WTC11 (cell line): Measurements from ENCODE around the gene MARK3. TPM values are rescaled to one million over a fixed set of nuclear protein-coding genes. Genes with fewer than 3 reads are reported as not detected.

Source experiments
- ATAC-seq: fragments of 200-7000 bp; cut with Tn5 transposase; 2 replicates; pipeline ENCODE4 v1.10.0; 2021; ENCODE audit warnings: mild to moderate bottlenecking, moderate library complexity
- CTCF ChIA-PET: fragments of 300-600 bp; sonication (Branson Sonifier 250); formaldehyde crosslinking; loops from one replicate; lab custom pipeline; 2021; ENCODE audit warnings: antibody characterized with exemption; lab: Charles Lee
- POLR2A ChIA-PET: fragments of 350-600 bp; sonication (Branson Sonifier 250); formaldehyde crosslinking; loops from one replicate; lab custom pipeline; 2021; ENCODE audit warnings: antibody characterized with exemption; lab: Charles Lee
- DNase-seq: peaks from one replicate; pipeline ENCODE4 v3.0.0; 2021; ENCODE audit warnings: low spot score
- H3K27ac Mint-ChIP-seq: 2 replicates; pipeline ENCODE4 v1.8.0; 2021; ENCODE audit warnings: mixed read lengths
- H3K27me3 Mint-ChIP-seq: 2 replicates; pipeline ENCODE4 v1.8.0; 2021; ENCODE audit warnings: low read depth, mild to moderate bottlenecking, moderate library complexity, mixed read lengths
- H3K36me3 Mint-ChIP-seq: 2 replicates; pipeline ENCODE4 v1.8.0; 2021; ENCODE audit warnings: mixed read lengths
- H3K4me1 Mint-ChIP-seq: 2 replicates; pipeline ENCODE4 v1.8.0; 2022; ENCODE audit warnings: mixed read lengths
- H3K4me3 Mint-ChIP-seq: 2 replicates; pipeline ENCODE4 v1.8.0; 2021; ENCODE audit warnings: mild to moderate bottlenecking, moderate library complexity, mixed read lengths
- H3K9me3 Mint-ChIP-seq: 2 replicates; pipeline ENCODE4 v1.8.0; 2021; ENCODE audit warnings: mixed read lengths
- ATF1 ChIP-seq: sonication (generic); formaldehyde crosslinking; IDR thresholded peaks from 2 replicates; pipeline ENCODE4 v1.8.1; 2023; ENCODE audit warnings: mild to moderate bottlenecking, moderate library complexity, missing genetic modification reagents
- CREM ChIP-seq: sonication (generic); formaldehyde crosslinking; IDR thresholded peaks from 2 replicates; pipeline ENCODE4 v1.8.1; 2022; ENCODE audit warnings: mild to moderate bottlenecking, missing genetic modification reagents, moderate library complexity
- E2F1 ChIP-seq: sonication (generic); formaldehyde crosslinking; IDR thresholded peaks from 2 replicates; pipeline ENCODE4 v1.8.0; 2022; ENCODE audit warnings: mild to moderate bottlenecking, missing genetic modification reagents
- EMX1 ChIP-seq: fragments of 250-450 bp; sonication (Bioruptor Pico); IDR thresholded peaks from 2 replicates; pipeline ENCODE4 v1.8.0; 2021; ENCODE audit warnings: mild to moderate bottlenecking
- FOXP1 ChIP-seq: sonication (generic); formaldehyde crosslinking; IDR thresholded peaks from 2 replicates; pipeline ENCODE4 v1.8.0; 2022; ENCODE audit warnings: missing genetic modification reagents, mild to moderate bottlenecking, moderate library complexity, borderline replicate concordance
- FOXP4 ChIP-seq: sonication (generic); formaldehyde crosslinking; IDR thresholded peaks from 2 replicates; pipeline ENCODE4 v1.8.0; 2022; ENCODE audit warnings: mild to moderate bottlenecking, missing genetic modification reagents
- GRHL2 ChIP-seq: fragments of 250-450 bp; sonication (Bioruptor Pico); IDR thresholded peaks from 2 replicates; pipeline ENCODE4 v1.8.0; 2022; ENCODE audit warnings: mild to moderate bottlenecking, moderate library complexity; ENCODE audit not compliant: insufficient replicate concordance, severe bottlenecking
- HMGXB4 ChIP-seq: sonication (generic); formaldehyde crosslinking; IDR thresholded peaks from 2 replicates; pipeline ENCODE4 v1.8.1; 2023; ENCODE audit warnings: mild to moderate bottlenecking, moderate library complexity, missing genetic modification reagents
- NFE2L1 ChIP-seq: sonication (generic); formaldehyde crosslinking; IDR thresholded peaks from 2 replicates; pipeline ENCODE4 v1.8.1; 2023; ENCODE audit warnings: missing genetic modification reagents
- NFYB ChIP-seq: sonication (generic); formaldehyde crosslinking; conservative IDR thresholded peaks from 2 replicates; pipeline ENCODE4 v1.8.0; 2022; ENCODE audit warnings: low read depth, missing genetic modification reagents
- PREB ChIP-seq: sonication (generic); formaldehyde crosslinking; IDR thresholded peaks from 2 replicates; pipeline ENCODE4 v1.8.1; 2022; ENCODE audit warnings: mild to moderate bottlenecking, missing genetic modification reagents, moderate library complexity, borderline replicate concordance
- PRRX2 ChIP-seq: fragments of 250-450 bp; sonication (Bioruptor Pico); IDR thresholded peaks from 2 replicates; pipeline ENCODE4 v1.8.0; 2021; ENCODE audit warnings: mild to moderate bottlenecking
- TEAD1 ChIP-seq: sonication (generic); formaldehyde crosslinking; IDR thresholded peaks from 2 replicates; pipeline ENCODE4 v1.8.0; 2022; ENCODE audit warnings: mild to moderate bottlenecking, missing genetic modification reagents
- USF1 ChIP-seq: sonication (generic); formaldehyde crosslinking; IDR thresholded peaks from 2 replicates; pipeline ENCODE4 v1.8.0; 2022; ENCODE audit warnings: mild to moderate bottlenecking, missing genetic modification reagents
- ZNF219 ChIP-seq: sonication (generic); formaldehyde crosslinking; IDR thresholded peaks from 2 replicates; pipeline ENCODE4 v1.8.0; 2023; ENCODE audit warnings: missing genetic modification reagents, mild to moderate bottlenecking, borderline replicate concordance
- ZNF416 ChIP-seq: fragments of 250-450 bp; sonication (Bioruptor Pico); IDR thresholded peaks from 2 replicates; pipeline ENCODE4 v1.9.0; 2021; ENCODE audit warnings: mild to moderate bottlenecking, inconsistent platforms
- ZNF532 ChIP-seq: fragments of 250-450 bp; sonication (Bioruptor Pico); IDR thresholded peaks from 2 replicates; pipeline ENCODE4 v1.9.0; 2021; ENCODE audit warnings: mild to moderate bottlenecking, borderline replicate concordance
- total RNA-seq: library from RNA; stranded (reverse); gene quantifications from 3 replicates; pipeline ENCODE4 v1.2.3, GENCODE V29; 2021
- TF ChIP-seq, protein P1 (sequence below): sonication (generic); formaldehyde crosslinking; IDR thresholded peaks from 2 replicates; pipeline ENCODE4 v1.8.1; 2022; ENCODE audit warnings: missing genetic modification reagents, borderline replicate concordance
- TF ChIP-seq, protein P2 (sequence below): fragments of 250-450 bp; sonication (Bioruptor Pico); IDR thresholded peaks from 2 replicates; pipeline ENCODE4 v1.9.0; 2021; ENCODE audit warnings: moderate library complexity, mild to moderate bottlenecking, inconsistent platforms, borderline replicate concordance

The MARK3 gene
- total RNA-seq, 1 experiment from 2014 or later, result 93.7 TPM

DNA sequence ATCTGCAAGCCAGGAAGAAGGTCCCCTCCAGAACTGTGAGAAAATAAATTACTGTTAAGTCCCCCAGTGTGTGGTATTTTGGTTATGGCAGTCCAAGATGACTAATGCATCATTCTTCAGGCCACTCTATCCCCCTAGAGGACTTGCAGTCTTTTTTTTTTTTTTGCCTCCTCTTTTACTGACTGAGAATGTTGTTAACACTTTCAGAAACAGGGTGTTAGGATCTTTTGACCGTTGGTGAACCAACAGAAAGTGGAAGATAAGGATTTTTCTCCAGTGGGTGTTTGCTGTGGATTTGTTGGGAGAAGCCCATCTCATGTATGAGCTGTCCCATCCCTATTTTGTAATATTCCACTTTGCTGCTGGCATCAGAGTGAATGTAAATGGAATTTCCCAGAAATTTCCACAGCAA, 37.8 kb downstream of the MARK3 start:
- POLR2A ChIA-PET, result no interaction called here
- CTCF ChIA-PET, result no interaction called here
- Mint-ChIP-seq H3K4me3 (no peak overlapping the region), H3K36me3 (0 out of 2 replicates have a peak, but pooled peaks cover 3% of the 10 kb centered on the region), H3K27ac (0 out of 2 replicates have a peak overlapping the region, but pooled peaks have one; percentile 46), H3K27me3 (no peaks in the 10 kb centered on the region), H3K4me1 (peaks cover 29% of the 10 kb centered on the region), H3K9me3 (no peaks in the 10 kb centered on the region)
- DNase-seq (no peak), ATAC-seq (no peak)
- TF ChIP-seq GRHL2 (CRISPR knock-in tag) (no peak), NFE2L1 (CRISPR knock-in tag) (no peak), PRRX2 (CRISPR knock-in tag) (no peak), EMX1 (no peak), PREB (CRISPR knock-in tag) (no peak), CREM (CRISPR knock-in tag) (no peak), ZNF219 (CRISPR knock-in tag) (no peak), FOXP4 (CRISPR knock-in tag) (no peak), ATF1 (no peak), NFYB (CRISPR knock-in tag) (no peak), HMGXB4 (CRISPR knock-in tag) (no peak), USF1 (CRISPR knock-in tag) (no peak)
- TF ChIP-seq, protein P1, sequence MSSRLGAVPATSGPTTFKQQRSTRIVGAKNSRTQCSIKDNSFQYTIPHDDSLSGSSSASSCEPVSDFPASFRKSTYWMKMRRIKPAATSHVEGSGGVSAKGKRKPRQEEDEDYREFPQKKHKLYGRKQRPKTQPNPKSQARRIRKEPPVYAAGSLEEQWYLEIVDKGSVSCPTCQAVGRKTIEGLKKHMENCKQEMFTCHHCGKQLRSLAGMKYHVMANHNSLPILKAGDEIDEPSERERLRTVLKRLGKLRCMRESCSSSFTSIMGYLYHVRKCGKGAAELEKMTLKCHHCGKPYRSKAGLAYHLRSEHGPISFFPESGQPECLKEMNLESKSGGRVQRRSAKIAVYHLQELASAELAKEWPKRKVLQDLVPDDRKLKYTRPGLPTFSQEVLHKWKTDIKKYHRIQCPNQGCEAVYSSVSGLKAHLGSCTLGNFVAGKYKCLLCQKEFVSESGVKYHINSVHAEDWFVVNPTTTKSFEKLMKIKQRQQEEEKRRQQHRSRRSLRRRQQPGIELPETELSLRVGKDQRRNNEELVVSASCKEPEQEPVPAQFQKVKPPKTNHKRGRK (CRISPR knock-in tag), result no peak

- ATAC-seq, result peak; percentile 92
- DNase-seq, result peak; percentile 19
- TF ChIP-seq ZNF532 (CRISPR knock-in tag) (peak; percentile 90), ZNF416 (CRISPR knock-in tag) (0 out of 2 replicates have a peak, but pooled peaks have one; percentile 21), FOXP1 (CRISPR knock-in tag) (no peak), TEAD1 (CRISPR knock-in tag) (no peak), E2F1 (CRISPR knock-in tag) (no peak)
- TF ChIP-seq, protein P2, sequence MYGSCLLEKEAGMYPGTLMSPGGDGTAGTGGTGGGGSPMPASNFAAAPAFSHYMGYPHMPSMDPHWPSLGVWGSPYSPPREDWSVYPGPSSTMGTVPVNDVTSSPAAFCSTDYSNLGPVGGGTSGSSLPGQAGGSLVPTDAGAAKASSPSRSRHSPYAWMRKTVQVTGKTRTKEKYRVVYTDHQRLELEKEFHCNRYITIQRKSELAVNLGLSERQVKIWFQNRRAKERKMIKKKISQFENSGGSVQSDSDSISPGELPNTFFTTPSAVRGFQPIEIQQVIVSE, result no peak
These were observed 42.5 kb downstream of the MARK3 start for GRCh38 chr14:103427485-103428443.

More at GRCh38 chr14:103427485-103428443, 42.5 kb downstream of the MARK3 start:
- no peak overlapping the region for H3K4me3 Mint-ChIP-seq
- H3K27me3 Mint-ChIP-seq, result no peaks in the 10 kb centered on the region
- H3K4me1 Mint-ChIP-seq, result peaks cover 37% of the 10 kb centered on the region
- H3K36me3 Mint-ChIP-seq, result peaks cover 12% of the 10 kb centered on the region; the same call in 1 of the 2 replicates
- H3K9me3 Mint-ChIP-seq, result no peaks in the 10 kb centered on the region
- H3K27ac Mint-ChIP-seq, result peak overlapping the region; percentile 90
- POLR2A ChIA-PET, result interaction anchor here (0.6 to 0.7 kb wide), 2 partner anchors 10 to 217 kb away, joined by 3 to 6 read pairs; no protein-coding TSS in a partner anchor
- CTCF ChIA-PET, result interaction anchor here (1.3 kb wide), 1 partner anchor 323 kb away, joined by 3 read pairs; no protein-coding TSS in a partner anchor
